GM19023 (cell line): ENCODE results near the gene CNOT3.

Source experiments
- ATAC-seq: cut with Tn5 transposase; IDR thresholded peaks from one replicate; pipeline ENCODE4 v1.9.1; 2021; ENCODE audit warnings: mild to moderate bottlenecking, moderate library complexity; ENCODE audit not compliant: unreplicated experiment

CNOT3 gene

GRCh38 chr19:54147676-54148075 lies 10.1 kb downstream of the CNOT3 start:
- no peak for ATAC-seq

DNA sequence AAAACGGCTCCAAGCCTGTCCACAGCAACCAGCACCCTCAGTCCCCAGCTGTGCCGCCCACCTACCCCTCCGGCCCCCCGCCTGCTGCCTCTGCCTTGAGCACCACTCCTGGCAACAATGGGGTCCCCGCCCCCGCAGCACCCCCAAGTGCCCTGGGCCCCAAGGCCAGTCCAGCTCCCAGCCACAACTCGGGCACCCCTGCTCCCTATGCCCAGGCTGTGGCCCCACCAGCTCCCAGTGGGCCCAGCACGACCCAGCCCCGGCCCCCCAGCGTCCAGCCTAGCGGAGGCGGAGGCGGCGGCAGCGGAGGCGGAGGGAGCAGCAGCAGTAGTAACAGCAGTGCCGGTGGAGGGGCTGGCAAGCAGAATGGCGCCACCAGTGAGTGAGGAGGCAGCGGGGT lies 10.6 kb downstream of the CNOT3 start:
- no peak for ATAC-seq

GRCh38 chr19:54149021-54149812 lies 11.7 kb downstream of the CNOT3 start:
- ATAC-seq, result no peak

DNA sequence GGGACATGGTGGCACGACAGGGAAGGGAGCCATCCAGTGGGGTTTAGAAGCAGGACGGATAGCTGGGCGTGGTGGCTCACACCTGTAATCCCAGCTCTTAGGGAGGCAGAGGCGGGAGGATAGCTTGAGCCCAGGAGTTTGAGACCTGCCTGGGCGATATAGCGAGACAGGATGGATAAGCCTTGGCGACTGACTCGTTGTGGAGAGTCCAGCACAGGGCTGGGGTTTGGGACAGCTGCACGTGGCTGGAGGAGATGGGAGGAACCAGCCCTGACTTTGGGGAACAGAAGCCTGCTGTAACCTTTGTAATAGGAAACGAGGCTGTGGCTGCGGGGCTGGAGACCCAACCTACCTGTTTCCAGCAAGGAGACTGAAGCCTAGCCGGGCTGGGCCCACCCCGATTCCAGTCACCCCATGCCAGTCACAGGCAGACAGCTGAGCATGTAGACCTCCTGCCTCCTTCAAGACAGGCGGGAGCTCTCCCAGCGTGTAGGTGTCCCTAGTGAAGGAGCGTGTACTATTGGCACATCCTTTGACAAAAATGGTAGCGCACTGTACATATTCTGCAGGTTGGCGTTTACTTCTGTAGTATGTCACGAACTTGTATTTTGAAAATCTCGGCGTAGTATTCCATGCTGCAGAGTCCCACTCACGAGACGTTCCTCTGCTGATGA lies 13.9 kb downstream of the CNOT3 start:
- ATAC-seq, result no peak

DNA sequence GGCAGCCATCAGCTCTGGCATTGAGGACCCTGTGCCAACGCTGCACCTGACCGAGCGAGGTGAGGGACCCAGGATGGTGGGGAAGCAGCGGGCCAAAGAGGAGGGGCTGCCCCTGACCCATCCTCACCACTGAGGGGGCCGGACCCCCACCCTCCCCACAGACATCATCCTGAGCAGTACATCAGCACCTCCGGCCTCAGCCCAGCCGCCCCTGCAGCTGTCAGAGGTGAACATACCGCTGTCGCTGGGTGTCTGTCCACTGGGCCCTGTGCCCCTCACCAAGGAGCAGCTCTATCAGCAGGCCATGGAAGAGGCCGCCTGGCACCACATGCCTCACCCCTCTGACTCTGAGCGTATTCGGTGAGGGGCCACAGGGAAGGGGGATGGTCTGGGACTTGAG lies 14.7 kb downstream of the CNOT3 start:
- ATAC-seq, result no peak

- ATAC-seq, result no peak
Measured at GRCh38 chr19:54152878-54153524, 15.4 kb downstream of the CNOT3 start.

GRCh38 chr19:54153731-54154326 lies 16.3 kb downstream of the CNOT3 start:
- ATAC-seq, result no peak

- no peak for ATAC-seq
Measured at GRCh38 chr19:54154603-54155345, 17.2 kb downstream of the CNOT3 start.

GRCh38 chr19:54155694-54156093 lies 18.1 kb downstream of the CNOT3 start:
- no peak for ATAC-seq

DNA sequence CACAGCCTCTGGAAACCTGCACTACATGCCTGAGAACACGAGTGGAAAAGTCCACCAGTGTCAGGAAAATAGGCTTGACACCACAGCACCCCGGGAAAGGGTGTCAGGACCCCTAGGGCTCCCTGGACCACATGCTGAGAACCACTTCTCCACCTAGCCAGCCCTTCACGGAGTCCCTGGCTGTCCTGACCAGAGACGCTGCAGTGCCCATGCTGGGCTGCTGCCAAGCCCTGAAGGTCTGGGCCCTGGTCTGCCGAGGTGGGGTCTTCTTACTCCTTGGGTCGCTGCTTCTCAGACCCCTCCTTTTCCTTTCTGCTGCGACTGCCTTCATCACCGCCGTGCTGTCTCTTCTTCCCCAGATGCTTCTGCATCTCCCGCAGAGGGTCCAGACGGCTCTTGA lies 18.9 kb downstream of the CNOT3 start:
- no peak for ATAC-seq

DNA sequence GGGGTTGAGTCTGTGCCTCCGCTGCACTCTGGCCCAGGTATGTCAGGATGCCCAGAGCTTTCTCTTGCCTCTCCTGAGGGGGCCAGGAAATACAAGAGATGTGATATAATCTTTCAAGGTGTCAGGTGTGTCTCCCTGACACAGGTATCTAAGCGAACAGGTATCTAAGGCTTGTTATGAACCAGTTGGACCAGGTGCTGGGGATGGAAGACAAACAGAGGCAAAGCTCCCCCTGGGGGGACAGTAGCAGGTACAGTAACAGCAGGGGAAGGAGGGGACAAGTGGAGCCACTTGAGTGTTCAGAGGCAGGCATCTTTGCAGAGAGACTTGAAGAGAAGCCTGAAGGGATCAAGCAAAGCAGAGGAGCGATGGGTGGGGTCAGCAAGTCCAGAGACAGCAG lies 19.4 kb downstream of the CNOT3 start:
- no peak for ATAC-seq

GRCh38 chr19:54158812-54159351 lies 21.3 kb downstream of the CNOT3 start:
- no peak for ATAC-seq

DNA sequence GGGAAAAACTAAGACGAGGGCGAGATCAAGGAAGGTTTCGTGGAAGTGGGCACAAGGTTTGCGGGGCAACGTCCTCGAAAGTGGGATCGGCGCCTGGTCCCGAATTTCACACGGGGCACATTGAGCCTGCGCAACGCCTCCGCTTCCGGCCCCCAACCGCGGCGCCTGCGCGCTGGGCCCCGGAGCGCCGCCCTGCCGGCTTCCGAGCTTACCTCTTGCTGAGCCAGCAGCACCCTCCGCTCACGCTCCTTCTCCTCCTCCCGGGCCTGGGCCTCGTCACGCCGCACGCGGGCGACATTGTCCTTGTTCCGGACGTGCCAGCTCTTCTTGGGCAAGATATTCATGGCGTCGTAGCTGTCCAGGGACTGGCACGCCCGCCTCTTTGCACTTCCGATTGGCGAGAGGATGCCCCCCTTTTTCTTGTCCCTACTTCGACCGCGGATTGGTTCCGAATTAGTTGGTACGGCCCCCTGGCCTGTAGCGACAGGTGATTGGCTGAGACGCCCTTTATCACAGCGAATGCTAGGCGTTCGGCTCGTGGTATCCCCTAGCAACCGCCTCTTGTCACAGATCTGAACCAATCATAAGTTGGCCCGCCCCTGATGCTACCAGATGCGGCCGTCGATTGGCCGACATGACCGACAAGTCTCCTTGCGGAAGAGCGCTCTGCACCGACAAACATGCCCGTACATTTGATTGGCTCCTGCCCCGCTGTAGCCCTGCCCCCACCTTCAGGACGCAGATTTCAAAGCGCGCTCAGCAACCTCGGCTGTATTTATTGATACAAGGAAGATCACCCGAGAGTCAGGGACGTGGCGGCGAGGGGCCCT lies 22.0 kb downstream of the CNOT3 start, which contains the start of gene LENG1:
LENG1 (minus strand) TSS at position 370 of the 830 bp plus-strand sequence; CDS start at position 344, 26 bp downstream.
- peak; percentile 95 for ATAC-seq

DNA sequence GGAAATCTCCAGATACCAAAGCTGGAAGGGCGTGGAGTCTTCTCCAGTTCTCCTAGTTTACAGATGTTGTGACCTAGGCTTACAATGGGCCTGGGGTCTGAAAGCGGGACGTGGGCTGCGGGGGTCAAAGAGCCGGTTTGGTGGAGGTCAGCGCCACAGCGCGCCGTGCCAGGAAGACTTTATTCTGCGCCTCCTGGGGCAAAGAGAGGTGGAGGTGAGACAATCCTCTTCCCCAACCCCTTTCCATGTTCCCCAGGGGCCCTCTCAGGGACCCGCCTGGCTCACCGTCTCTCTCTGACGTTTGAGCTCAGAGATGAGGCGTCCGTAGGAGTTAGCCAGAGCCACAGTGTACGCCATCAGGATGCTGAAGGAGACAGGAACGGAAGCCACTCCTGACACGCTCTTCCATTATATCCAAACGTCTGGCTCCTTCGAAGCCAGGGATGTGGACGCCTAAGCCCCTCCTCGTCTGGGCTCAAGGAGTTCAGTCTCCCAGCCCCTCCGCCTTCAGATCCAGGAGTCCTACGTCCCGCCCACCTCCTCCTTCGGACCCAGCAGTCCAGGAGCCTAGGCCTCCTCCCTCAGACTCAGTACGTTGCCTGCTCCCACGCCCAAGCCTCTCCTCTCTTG lies 22.7 kb downstream of the CNOT3 start:
- no peak for ATAC-seq

GRCh38 chr19:54160854-54161253 lies 23.3 kb downstream of the CNOT3 start:
- ATAC-seq, result no peak

- ATAC-seq, result no peak
Measured at GRCh38 chr19:54162241-54162805, 24.8 kb downstream of the CNOT3 start.

GRCh38 chr19:54162884-54163283 lies 25.3 kb downstream of the CNOT3 start:
- no peak for ATAC-seq

DNA sequence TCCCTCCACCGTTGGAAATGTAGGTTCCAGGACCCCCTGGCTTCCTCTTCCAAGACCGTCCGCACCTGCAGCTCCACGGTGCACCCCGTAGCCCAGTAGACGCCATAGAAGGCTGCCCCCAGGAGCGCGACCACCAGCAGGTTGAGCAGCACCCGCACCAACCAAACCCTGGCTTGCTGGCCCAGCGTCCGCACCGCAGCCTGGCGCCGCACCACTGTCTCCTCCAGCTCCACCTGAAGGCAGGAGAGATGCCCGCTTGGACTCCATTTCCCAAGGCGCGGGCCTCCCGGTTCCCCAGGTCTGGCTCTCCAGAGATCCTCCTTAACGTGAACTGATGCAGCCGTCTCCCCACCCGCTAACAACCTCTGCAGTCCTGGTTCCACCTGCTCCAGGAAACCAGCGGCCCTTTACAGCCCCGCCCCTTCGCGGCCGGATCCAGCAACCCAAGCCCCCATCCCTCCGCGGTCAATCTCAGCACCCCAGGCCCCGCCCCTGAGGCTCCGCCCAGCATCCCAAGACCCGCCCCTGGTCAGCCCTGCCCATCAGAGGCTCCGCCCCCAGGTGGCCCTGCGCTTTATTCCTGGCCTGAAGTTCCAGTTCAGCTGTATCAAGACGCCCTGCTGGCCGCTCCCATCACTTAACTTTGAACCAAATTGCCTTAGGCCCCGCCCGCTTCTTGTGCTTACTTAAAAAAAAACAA lies 27.0 kb downstream of the CNOT3 start:
- no peak for ATAC-seq
